ENCODE data around the gene NDUFA13. TPM values are rescaled to one million over a fixed set of nuclear protein-coding genes. Genes with fewer than 3 reads are reported as not detected.

The NDUFA13 gene
- polyA plus RNA-seq, 1 of the 3 experiments (the other 2 are of a cell fraction), result 1,828 TPM

- ChIA-PET CTCF (interaction anchor here (1.1 to 9.3 kb wide), 2 partner anchors 13 to 22 kb away, joined by 3 to 56 read pairs; no protein-coding TSS in a partner anchor), POLR2A (no interaction called here)
- TF ChIP-seq PBX3 (IDR thresholded peaks at IDR 0.05) (no peak), EP300 (IDR thresholded peaks at IDR 0.05; ENCODE audit: borderline replicate concordance in 1 of 2, low read depth in 1 of 2, low read length in 1 of 2) (no peak), FOXM1 (IDR thresholded peaks at IDR 0.05; ENCODE audit: low read depth) (no peak), MAX (IDR thresholded peaks at IDR 0.05; ENCODE audit: low read depth) (no peak), RAD21 (IDR thresholded peaks at IDR 0.05; ENCODE audit: low read length) (no peak), USF1 (IDR thresholded peaks at IDR 0.05; ENCODE audit: borderline replicate concordance, low read depth) (no peak), TCF12 (IDR thresholded peaks at IDR 0.05) (no peak), FOXJ3 (CRISPR knock-in tag; IDR thresholded peaks at IDR 0.05) (no peak), GABPA (IDR thresholded peaks at IDR 0.05; ENCODE audit: low read depth) (no peak), RFX5 (IDR thresholded peaks at IDR 0.05; ENCODE audit: low read length) (no peak)
- no peaks in the 10 kb centered on the region for H3K36me3 ChIP-seq (replicated peaks in 1 of 2; ENCODE audit: control insufficient read depth in 1 of 2, insufficient read depth in 2 of 2, low read length in 1 of 2)
- H3K4me2 ChIP-seq, result no peak overlapping the region
- H2AFZ ChIP-seq (ENCODE audit: low read depth), result no peak overlapping the region
- H3K27ac ChIP-seq (ENCODE audit: low read depth in 2 of 2, low read length in 1 of 2), result no peak overlapping the region
- no peaks in the 10 kb centered on the region for H3K79me2 ChIP-seq (ENCODE audit: insufficient read depth)
- no peaks in the 10 kb centered on the region for H3F3A ChIP-seq (replicated peaks; ENCODE audit: insufficient read depth)
- H3K27me3 ChIP-seq (ENCODE audit: insufficient read depth), result no peaks in the 10 kb centered on the region
- no peak for DNase-seq
- no peaks in the 10 kb centered on the region for H4K20me1 ChIP-seq (ENCODE audit: insufficient read depth)
- H3K9ac ChIP-seq, result no peak overlapping the region
- 95% methylated on average over 6 of the region's 6 CpGs for WGBS (ENCODE audit: low lambda C conversion rate)
- H3K4me3 ChIP-seq (ENCODE audit: low read depth in 2 of 2, low read length in 1 of 2), result no peak overlapping the region
- peaks cover 0 to 6% of the 10 kb centered on the region in 2 experiments; a peak in 1 of 4 replicates for H3K4me1 ChIP-seq (ENCODE audit: control insufficient read depth in 1 of 2, insufficient read depth in 2 of 2, low read depth in 1 of 2, low read length in 1 of 2)
- no peaks in the 10 kb centered on the region for H3K9me2 ChIP-seq
- no peaks in the 10 kb centered on the region for H3K9me3 ChIP-seq
Measured at GRCh38 chr19:19575411-19575810, 59.4 kb downstream of the NDUFA13 start.

Other genes starting within 250 kb of the NDUFA13 start
- gene TM6SF2, start 242.9 kb upstream of the NDUFA13 start, polyA plus RNA-seq (2012; rRNA removed), result 1.4 and 1.8 TPM in 2 replicates
- 35.1 and 43.2 TPM in 2 replicates for gene SUGP1, start 195.7 kb upstream of the NDUFA13 start, polyA plus RNA-seq (2012; rRNA removed)
- 17.6 and 19.4 TPM in 2 replicates for gene MAU2, start 195.4 kb upstream of the NDUFA13 start, polyA plus RNA-seq (2012; rRNA removed)
- gene GATAD2A, start 110.5 kb upstream of the NDUFA13 start, polyA plus RNA-seq (2012; rRNA removed), result 28.0 and 36.6 TPM in 2 replicates
- 2.3 and 3.1 TPM in 2 replicates for gene TSSK6, start 677 bp upstream of the NDUFA13 start, polyA plus RNA-seq (2012; rRNA removed)
- 7.2 and 7.5 TPM in 2 replicates for gene YJEFN3, start 12.7 kb downstream of the NDUFA13 start, polyA plus RNA-seq (2012; rRNA removed)
- gene CILP2, start 22.0 kb downstream of the NDUFA13 start, polyA plus RNA-seq (2012; rRNA removed), result 0.96 and 1.9 TPM in 2 replicates
- 5.1 and 6.4 TPM in 2 replicates for gene PBX4, start 102.5 kb downstream of the NDUFA13 start, polyA plus RNA-seq (2012; rRNA removed)
- gene LPAR2, start 112.0 kb downstream of the NDUFA13 start, polyA plus RNA-seq (2012; rRNA removed), result 4.3 and 4.5 TPM in 2 replicates
- 5.3 and 6.3 TPM in 2 replicates for gene GMIP, start 127.4 kb downstream of the NDUFA13 start, polyA plus RNA-seq (2012; rRNA removed)
- gene ATP13A1, start 147.5 kb downstream of the NDUFA13 start, polyA plus RNA-seq (2012; rRNA removed), result 49.6 and 67.9 TPM in 2 replicates
- gene ZNF101, start 152.6 kb downstream of the NDUFA13 start, polyA plus RNA-seq (2012; rRNA removed), result 2.4 and 3.8 TPM in 2 replicates
- 1.1 and 1.7 TPM in 2 replicates for gene ZNF14, start 216.9 kb downstream of the NDUFA13 start, polyA plus RNA-seq (2012; rRNA removed)

Data from SK-N-SH (cell line).